ENCODE measurements around the gene MAPK10.
A peak's percentile ranks its signal among the peaks of the same experiment; 100 is the strongest.
"Not testable (repeated sequence)": the region's sequence is repeated elsewhere in the genome, so short reads cannot be mapped to it uniquely, and the experiment has no call there.

Gene MAPK10

GRCh38 chr4:86178211-86178610 lies 181.6 kb downstream of the MAPK10 start:
- no peak for DNase-seq

- no peak for DNase-seq
Observed at GRCh38 chr4:86174506-86174905, 185.3 kb downstream of the MAPK10 start.

GRCh38 chr4:86168335-86168734 lies 191.5 kb downstream of the MAPK10 start:
- DNase-seq: not testable (repeated sequence)

- DNase-seq: no peak
Observed at GRCh38 chr4:86160426-86160825, 199.4 kb downstream of the MAPK10 start.

GRCh38 chr4:86159216-86159615 lies 200.6 kb downstream of the MAPK10 start:
- no peak for DNase-seq

- no peak for DNase-seq
Observed at GRCh38 chr4:86156531-86156930, 203.3 kb downstream of the MAPK10 start.

GRCh38 chr4:86155766-86156165 lies 204.1 kb downstream of the MAPK10 start:
- no peak for DNase-seq

- peak; percentile 47 for DNase-seq
Observed at GRCh38 chr4:86152454-86152853, 207.4 kb downstream of the MAPK10 start.

GRCh38 chr4:86151196-86151595 lies 208.7 kb downstream of the MAPK10 start:
- DNase-seq: no peak

GRCh38 chr4:86141161-86141560 lies 218.7 kb downstream of the MAPK10 start:
- DNase-seq: peak; percentile 26

GRCh38 chr4:86132468-86132867 lies 227.4 kb downstream of the MAPK10 start:
- DNase-seq: no peak

GRCh38 chr4:86131456-86131855 lies 228.4 kb downstream of the MAPK10 start:
- no peak for DNase-seq

GRCh38 chr4:86130160-86130933 lies 229.5 kb downstream of the MAPK10 start:
- DNase-seq: peak; percentile 7

GRCh38 chr4:86129546-86129945 lies 230.3 kb downstream of the MAPK10 start:
- no peak for DNase-seq

- no peak for DNase-seq
Observed at GRCh38 chr4:86122404-86122803, 237.4 kb downstream of the MAPK10 start.

- no peak for DNase-seq
Observed at GRCh38 chr4:86118711-86119110, 241.1 kb downstream of the MAPK10 start.

- DNase-seq: no peak
Observed at GRCh38 chr4:86117705-86118302, 242.0 kb downstream of the MAPK10 start.

- no peak for DNase-seq
Observed at GRCh38 chr4:86114563-86114962, 245.3 kb downstream of the MAPK10 start.

- DNase-seq: no peak
Observed at GRCh38 chr4:86108834-86109233, 251.0 kb downstream of the MAPK10 start.

- DNase-seq: no peak
Observed at GRCh38 chr4:86108137-86108536, 251.7 kb downstream of the MAPK10 start.

GRCh38 chr4:86107112-86107511 lies 252.7 kb downstream of the MAPK10 start:
- DNase-seq: no peak

GRCh38 chr4:86106475-86106874 lies 253.4 kb downstream of the MAPK10 start:
- no peak for DNase-seq

- no peak for DNase-seq
Observed at GRCh38 chr4:86101841-86102240, 258.0 kb downstream of the MAPK10 start.

- no peak for DNase-seq
Observed at GRCh38 chr4:86101410-86101809, 258.4 kb downstream of the MAPK10 start.
